Osteoblast (primary cell): ENCODE data around the gene C3orf70. TPM values are rescaled to one million over a fixed set of nuclear protein-coding genes. Genes with fewer than 3 reads are reported as not detected.

Source experiments
- DNase-seq: peaks from one replicate; pipeline ENCODE4 v3.0.0; 2011; ENCODE audit warnings: low spot score, mixed read lengths; ENCODE audit not compliant: insufficient read length; ENCODE audit errors: missing footprints
- H2AFZ ChIP-seq: 2 replicates; pipeline ENCODE4 v1.6.0; 2011; ENCODE audit warnings: mild to moderate bottlenecking, low read length
- H3K27ac ChIP-seq: 2 replicates; pipeline ENCODE4 v1.5.1; 2011; ENCODE audit warnings: mild to moderate bottlenecking, low read depth, low read length, moderate library complexity
- H3K27me3 ChIP-seq: 2 replicates; pipeline ENCODE4 v1.6.0; 2012; ENCODE audit warnings: mild to moderate bottlenecking, control low read depth, inconsistent platforms, low read length, moderate library complexity; ENCODE audit not compliant: insufficient read depth
- H3K36me3 ChIP-seq: 2 replicates; pipeline ENCODE4 v1.5.1; 2011; ENCODE audit warnings: mild to moderate bottlenecking, low read length, control low read depth, moderate library complexity; ENCODE audit not compliant: insufficient read depth
- H3K4me1 ChIP-seq: 2 replicates; pipeline ENCODE4 v1.5.1; 2011; ENCODE audit warnings: mild to moderate bottlenecking, low read length, control low read depth, moderate library complexity; ENCODE audit not compliant: insufficient read depth
- H3K4me2 ChIP-seq: 2 replicates; pipeline ENCODE4 v1.6.0; 2011; ENCODE audit warnings: mild to moderate bottlenecking, low read length; ENCODE audit not compliant: insufficient read depth
- H3K4me3 ChIP-seq: fragments of 200-600 bp; sonication (generic); 3 replicates; pipeline ENCODE4 v1.5.1; 2012; ENCODE audit warnings: mild to moderate bottlenecking, low read length, inconsistent platforms; ENCODE audit not compliant: insufficient read depth
- H3K79me2 ChIP-seq: 2 replicates; pipeline ENCODE4 v1.6.0; 2012; ENCODE audit warnings: mild to moderate bottlenecking, low read length, control low read depth, inconsistent platforms; ENCODE audit not compliant: insufficient read depth
- H3K9me3 ChIP-seq: 2 replicates; pipeline ENCODE4 v1.5.1; 2011; ENCODE audit warnings: low read depth, low read length, control low read depth
- H4K20me1 ChIP-seq: 2 replicates; pipeline ENCODE4 v1.6.0; 2012; ENCODE audit warnings: mild to moderate bottlenecking, low read length, control low read depth; ENCODE audit not compliant: insufficient read depth
- total RNA-seq: library from RNA; depleted of rRNA; stranded (reverse); fragments of >200 nt; gene quantifications from 2 replicates; pipeline ENCODE4 v1.2.3, GENCODE V29; 2012
- TF ChIP-seq, protein P1 (sequence below): IDR thresholded peaks from 2 replicates; pipeline ENCODE4 v1.5.1; 2011; ENCODE audit warnings: mild to moderate bottlenecking, low read depth, low read length, moderate library complexity; ENCODE audit errors: extremely low read depth

C3orf70 gene
- total RNA-seq, 1 donor: 1.4 TPM

DNA sequence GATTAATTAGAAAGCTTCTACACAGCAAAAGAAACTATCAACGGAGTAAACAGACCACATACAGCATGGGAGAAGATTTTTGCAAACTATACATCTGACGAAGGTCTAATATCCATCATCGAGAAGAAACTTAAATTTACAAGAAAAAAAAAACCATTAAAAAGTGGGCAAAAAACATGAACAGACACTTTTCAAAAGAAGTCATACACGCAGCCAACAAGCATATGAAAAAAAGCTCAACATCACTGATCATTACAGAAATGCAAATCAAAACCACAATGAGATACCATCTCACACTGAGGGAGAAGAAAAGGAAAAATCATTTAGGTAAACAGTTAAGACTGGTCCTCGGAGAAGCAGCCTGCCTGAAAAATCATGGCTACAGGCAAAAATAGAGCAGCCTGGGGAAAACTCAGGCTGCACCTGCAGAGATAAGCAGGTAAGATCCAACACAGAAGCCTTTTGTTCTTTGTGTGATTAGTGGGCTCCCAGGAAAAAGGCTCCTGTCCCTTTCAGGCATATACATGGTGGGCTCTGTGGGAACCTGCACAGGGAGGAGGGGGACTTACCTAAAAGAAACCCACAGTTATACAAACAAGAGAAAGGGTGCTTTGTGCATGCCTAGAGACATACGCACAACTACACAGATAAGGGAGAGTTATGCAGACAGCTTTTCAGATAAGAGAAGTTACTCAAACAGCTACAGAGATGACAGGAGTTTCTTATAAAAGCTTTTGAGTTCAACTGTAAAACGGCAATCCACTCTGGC lies 49.3 kb downstream of the C3orf70 start:
- Histone ChIP-seq H4K20me1 (no peaks in the 10 kb centered on the region), H3K36me3 (no peaks in the 10 kb centered on the region), H3K4me1 (no peaks in the 10 kb centered on the region), H3K4me3 (no peak overlapping the region), H3K27me3 (peaks cover 4% of the 10 kb centered on the region), H2AFZ (no peak overlapping the region), H3K4me2 (no peak overlapping the region), H3K79me2 (no peaks in the 10 kb centered on the region), H3K9me3 (no peaks in the 10 kb centered on the region), H3K27ac (no peak overlapping the region)
- DNase-seq: no peak
- TF ChIP-seq, protein P1, sequence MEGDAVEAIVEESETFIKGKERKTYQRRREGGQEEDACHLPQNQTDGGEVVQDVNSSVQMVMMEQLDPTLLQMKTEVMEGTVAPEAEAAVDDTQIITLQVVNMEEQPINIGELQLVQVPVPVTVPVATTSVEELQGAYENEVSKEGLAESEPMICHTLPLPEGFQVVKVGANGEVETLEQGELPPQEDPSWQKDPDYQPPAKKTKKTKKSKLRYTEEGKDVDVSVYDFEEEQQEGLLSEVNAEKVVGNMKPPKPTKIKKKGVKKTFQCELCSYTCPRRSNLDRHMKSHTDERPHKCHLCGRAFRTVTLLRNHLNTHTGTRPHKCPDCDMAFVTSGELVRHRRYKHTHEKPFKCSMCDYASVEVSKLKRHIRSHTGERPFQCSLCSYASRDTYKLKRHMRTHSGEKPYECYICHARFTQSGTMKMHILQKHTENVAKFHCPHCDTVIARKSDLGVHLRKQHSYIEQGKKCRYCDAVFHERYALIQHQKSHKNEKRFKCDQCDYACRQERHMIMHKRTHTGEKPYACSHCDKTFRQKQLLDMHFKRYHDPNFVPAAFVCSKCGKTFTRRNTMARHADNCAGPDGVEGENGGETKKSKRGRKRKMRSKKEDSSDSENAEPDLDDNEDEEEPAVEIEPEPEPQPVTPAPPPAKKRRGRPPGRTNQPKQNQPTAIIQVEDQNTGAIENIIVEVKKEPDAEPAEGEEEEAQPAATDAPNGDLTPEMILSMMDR: no peak

DNA sequence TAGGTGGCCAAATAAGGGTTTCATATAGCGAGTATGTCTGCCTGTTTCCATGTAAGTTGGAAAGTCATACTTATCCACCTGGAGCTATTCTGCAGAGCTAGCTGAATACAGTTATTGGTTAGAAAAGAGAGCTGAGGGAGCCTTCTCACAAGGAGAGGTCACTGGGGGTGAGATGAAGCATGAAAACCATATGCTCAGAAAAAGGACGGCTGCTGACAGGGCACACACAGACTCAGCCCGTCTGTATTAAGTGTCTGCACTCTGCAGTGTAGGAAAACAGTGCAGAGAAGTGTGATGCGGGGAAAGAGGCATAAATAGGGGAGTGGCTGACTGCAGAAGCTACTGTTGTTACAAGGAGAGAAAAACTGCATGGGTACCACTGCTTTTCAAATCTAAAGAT lies 58.2 kb downstream of the C3orf70 start:
- Histone ChIP-seq H3K27me3 (peaks cover 6% of the 10 kb centered on the region), H2AFZ (no peak overlapping the region), H3K27ac (no peak overlapping the region), H3K9me3 (no peaks in the 10 kb centered on the region), H3K4me2 (no peak overlapping the region), H3K4me3 (no peak overlapping the region), H4K20me1 (no peaks in the 10 kb centered on the region), H3K4me1 (no peaks in the 10 kb centered on the region), H3K36me3 (no peaks in the 10 kb centered on the region), H3K79me2 (no peaks in the 10 kb centered on the region)
- TF ChIP-seq, protein P1: no peak
- no peak for DNase-seq

DNA sequence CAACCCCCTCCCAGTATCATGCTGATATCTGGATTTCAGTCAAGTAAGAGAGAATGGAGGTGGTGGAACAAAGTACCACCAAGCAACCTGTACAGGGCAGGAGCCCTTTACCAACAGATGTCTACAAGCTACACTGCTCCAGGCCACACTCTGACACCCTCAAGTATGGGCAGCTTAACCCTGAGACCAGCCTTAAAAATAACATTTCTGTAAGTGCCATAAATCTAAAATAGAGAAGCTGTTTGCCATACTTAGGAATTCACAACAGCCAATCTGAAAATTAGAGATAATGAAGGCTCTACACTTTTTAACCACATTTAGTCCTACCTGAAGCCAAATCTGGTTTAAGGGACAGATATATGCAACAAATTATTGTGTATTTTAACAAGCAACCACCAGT lies 59.7 kb downstream of the C3orf70 start:
- no peaks in the 10 kb centered on the region for H3K9me3 ChIP-seq
- no peak overlapping the region for H3K27ac ChIP-seq
- H3K4me2 ChIP-seq: no peak overlapping the region
- no peaks in the 10 kb centered on the region for H3K36me3 ChIP-seq
- no peaks in the 10 kb centered on the region for H4K20me1 ChIP-seq
- H3K79me2 ChIP-seq: no peaks in the 10 kb centered on the region
- DNase-seq: no peak
- no peak overlapping the region for H2AFZ ChIP-seq
- H3K4me3 ChIP-seq: no peak overlapping the region
- H3K27me3 ChIP-seq: peaks cover 6% of the 10 kb centered on the region
- TF ChIP-seq, protein P1: no peak
- no peaks in the 10 kb centered on the region for H3K4me1 ChIP-seq

DNA sequence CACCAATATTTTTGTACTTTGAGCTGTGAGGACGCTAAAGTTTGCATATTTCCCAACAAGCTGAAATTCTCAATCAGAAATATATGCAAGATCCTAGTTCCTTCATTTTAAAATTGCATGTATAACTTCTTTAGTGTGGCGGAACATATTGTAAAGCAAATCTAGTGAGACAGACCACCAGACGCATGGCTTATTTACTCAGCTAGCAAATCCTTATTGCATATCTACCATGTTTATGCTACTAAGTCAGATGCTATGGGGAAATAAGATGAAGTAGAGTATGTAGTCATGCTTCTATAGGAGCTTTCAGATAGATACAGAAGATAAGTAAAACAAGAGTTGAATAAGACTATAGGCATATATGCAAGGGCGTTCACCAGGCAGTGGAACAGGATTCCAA lies 62.0 kb downstream of the C3orf70 start:
- no peaks in the 10 kb centered on the region for H3K4me1 ChIP-seq
- DNase-seq: no peak
- H3K4me2 ChIP-seq: no peak overlapping the region
- no peaks in the 10 kb centered on the region for H3K79me2 ChIP-seq
- H4K20me1 ChIP-seq: no peaks in the 10 kb centered on the region
- TF ChIP-seq, protein P1: no peak
- no peaks in the 10 kb centered on the region for H3K9me3 ChIP-seq
- no peaks in the 10 kb centered on the region for H3K36me3 ChIP-seq
- no peak overlapping the region for H3K27ac ChIP-seq
- H2AFZ ChIP-seq: no peak overlapping the region
- H3K4me3 ChIP-seq: no peak overlapping the region
- peaks cover 6% of the 10 kb centered on the region for H3K27me3 ChIP-seq
